ENCODE measurements around the gene TMEM238.

TMEM238 gene

GRCh38 chr19:55369653-55370304 lies 14.3 kb downstream of the TMEM238 start:
- no peak for TF ChIP-seq TAF1 (IDR thresholded peaks at IDR 0.05; ENCODE audit: low read depth, low read length)
- no peak for TF ChIP-seq POU2F2 (IDR thresholded peaks at IDR 0.05; ENCODE audit: low read depth, low read length)
- TF ChIP-seq PAX5 (IDR thresholded peaks at IDR 0.05; ENCODE audit: insufficient read depth, low read length, severe bottlenecking): no peak
- TF ChIP-seq POLR2A (IDR thresholded peaks at IDR 0.05; ENCODE audit: low read depth, low read length): no peak
- TF ChIP-seq POLR2AphosphoS5 (IDR thresholded peaks at IDR 0.05; ENCODE audit: low read depth, low read length): no peak
- no peak for TF ChIP-seq SPI1 (IDR thresholded peaks at IDR 0.05; ENCODE audit: low read depth, low read length)
- DNase-seq (ENCODE audit: insufficient read length, low spot score): no peak
- no peak for FAIRE-seq

DNA sequence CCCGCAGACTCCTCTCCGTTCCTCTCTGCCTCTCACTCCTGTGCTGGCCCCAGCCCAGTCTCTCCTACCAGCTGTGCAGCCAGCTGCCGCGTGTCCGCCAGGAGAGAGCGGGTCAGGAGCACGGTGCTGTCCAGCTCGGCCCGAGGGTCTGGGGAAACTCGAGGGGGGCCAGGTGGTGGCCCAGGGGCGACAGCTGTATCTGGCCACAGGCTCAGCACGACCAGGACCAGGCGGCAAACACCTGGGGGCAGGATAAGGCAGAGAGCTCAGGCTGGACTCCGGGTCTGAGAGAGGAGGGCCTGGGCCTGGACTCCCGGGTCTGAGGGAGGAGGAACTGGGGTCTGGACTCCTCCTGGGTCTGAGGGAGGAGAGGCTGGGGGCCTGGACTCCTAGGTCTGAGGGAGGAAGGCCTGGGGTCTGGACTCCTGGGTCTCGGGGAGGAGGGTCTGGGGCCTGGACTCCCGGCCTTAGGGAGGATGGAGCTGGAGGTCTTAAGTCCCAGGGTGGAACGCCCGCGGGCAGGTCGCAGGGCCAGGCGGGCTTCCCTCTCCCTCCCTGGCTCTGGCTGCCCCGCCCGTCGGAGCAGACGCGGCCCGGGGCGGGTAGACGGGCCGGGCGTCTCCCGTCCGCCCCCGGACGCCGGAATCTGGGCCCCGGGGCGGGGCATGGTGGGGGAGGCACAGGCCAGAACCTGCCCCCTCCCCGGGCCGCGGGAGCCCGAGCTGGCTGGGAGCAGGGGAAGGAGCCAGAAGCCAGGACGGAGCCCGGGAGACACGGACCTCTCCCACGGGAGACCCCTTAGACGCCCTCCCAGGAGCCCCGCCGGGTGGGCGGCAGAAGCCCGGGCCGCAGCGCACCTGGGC lies 15.2 kb downstream of the TMEM238 start:
- FAIRE-seq (no peak), DNase-seq (ENCODE audit: insufficient read length, low spot score) (no peak)
- TF ChIP-seq PAX5 (IDR thresholded peaks at IDR 0.05; ENCODE audit: insufficient read depth, low read length, severe bottlenecking) (no peak), SPI1 (IDR thresholded peaks at IDR 0.05; ENCODE audit: low read depth, low read length) (no peak), POLR2AphosphoS5 (IDR thresholded peaks at IDR 0.05; ENCODE audit: low read depth, low read length) (no peak), POLR2A (IDR thresholded peaks at IDR 0.05; ENCODE audit: low read depth, low read length) (no peak)

DNA sequence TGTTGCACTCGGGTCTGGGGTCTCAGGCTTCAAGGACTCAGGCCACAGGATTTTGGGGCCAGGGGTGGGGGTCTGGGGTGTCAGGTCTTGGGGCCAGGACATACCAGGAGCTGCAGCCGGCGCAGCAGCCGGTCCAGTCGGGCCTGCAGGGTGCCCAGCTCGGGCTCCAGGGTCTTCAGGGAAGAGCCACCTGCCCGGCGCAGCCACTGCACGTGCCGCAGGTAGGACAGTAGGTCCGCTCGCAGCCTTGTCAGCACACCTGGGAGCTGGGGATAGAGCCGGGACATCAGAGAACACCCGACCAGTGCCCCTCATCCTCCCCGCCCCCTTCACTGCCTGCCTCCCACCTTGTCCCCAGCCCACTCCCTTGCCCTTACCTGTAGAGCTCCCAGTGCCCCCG lies 16.0 kb downstream of the TMEM238 start:
- FAIRE-seq (no peak), DNase-seq (ENCODE audit: insufficient read length, low spot score) (no peak)
- TF ChIP-seq POLR2AphosphoS5 (IDR thresholded peaks at IDR 0.05; ENCODE audit: low read depth, low read length) (no peak), POLR2A (IDR thresholded peaks at IDR 0.05; ENCODE audit: low read depth, low read length) (no peak), SPI1 (IDR thresholded peaks at IDR 0.05; ENCODE audit: low read depth, low read length) (no peak), POU2F2 (IDR thresholded peaks at IDR 0.05; ENCODE audit: low read depth, low read length) (no peak), TAF1 (IDR thresholded peaks at IDR 0.05; ENCODE audit: low read depth, low read length) (no peak), PAX5 (IDR thresholded peaks at IDR 0.05; ENCODE audit: insufficient read depth, low read length, severe bottlenecking) (no peak)

- FAIRE-seq: no peak
- no peak for DNase-seq (ENCODE audit: insufficient read length, low spot score)
- no peak for TF ChIP-seq POU2F2 (IDR thresholded peaks at IDR 0.05; ENCODE audit: low read depth, low read length)
- no peak for TF ChIP-seq SPI1 (IDR thresholded peaks at IDR 0.05; ENCODE audit: low read depth, low read length)
Observed at GRCh38 chr19:55366790-55367189, 17.3 kb downstream of the TMEM238 start.

GRCh38 chr19:55365964-55366363 lies 18.1 kb downstream of the TMEM238 start:
- DNase-seq (ENCODE audit: insufficient read length, low spot score) (no peak), FAIRE-seq (no peak)
- no peak for TF ChIP-seq PAX5 (IDR thresholded peaks at IDR 0.05; ENCODE audit: insufficient read depth, low read length, severe bottlenecking)
- TF ChIP-seq POU2F2 (IDR thresholded peaks at IDR 0.05; ENCODE audit: low read depth, low read length): no peak
- TF ChIP-seq POLR2AphosphoS5 (IDR thresholded peaks at IDR 0.05; ENCODE audit: low read depth, low read length): no peak
- no peak for TF ChIP-seq SPI1 (IDR thresholded peaks at IDR 0.05; ENCODE audit: low read depth, low read length)
- TF ChIP-seq TAF1 (IDR thresholded peaks at IDR 0.05; ENCODE audit: low read depth, low read length): no peak
- TF ChIP-seq POLR2A (IDR thresholded peaks at IDR 0.05; ENCODE audit: low read depth, low read length): no peak

GRCh38 chr19:55365245-55365644 lies 18.8 kb downstream of the TMEM238 start:
- no peak for TF ChIP-seq POLR2A (IDR thresholded peaks at IDR 0.05; ENCODE audit: low read depth, low read length)
- TF ChIP-seq POU2F2 (IDR thresholded peaks at IDR 0.05; ENCODE audit: low read depth, low read length): no peak
- no peak for TF ChIP-seq PAX5 (IDR thresholded peaks at IDR 0.05; ENCODE audit: insufficient read depth, low read length, severe bottlenecking)
- no peak for TF ChIP-seq TAF1 (IDR thresholded peaks at IDR 0.05; ENCODE audit: low read depth, low read length)
- TF ChIP-seq SPI1 (IDR thresholded peaks at IDR 0.05; ENCODE audit: low read depth, low read length): no peak
- TF ChIP-seq POLR2AphosphoS5 (IDR thresholded peaks at IDR 0.05; ENCODE audit: low read depth, low read length): no peak
- no peak for FAIRE-seq
- no peak for DNase-seq (ENCODE audit: insufficient read length, low spot score)

- TF ChIP-seq SPI1 (IDR thresholded peaks at IDR 0.05; ENCODE audit: low read depth, low read length) (no peak), POLR2AphosphoS5 (IDR thresholded peaks at IDR 0.05; ENCODE audit: low read depth, low read length) (no peak), PAX5 (IDR thresholded peaks at IDR 0.05; ENCODE audit: insufficient read depth, low read length, severe bottlenecking) (no peak), POLR2A (IDR thresholded peaks at IDR 0.05; ENCODE audit: low read depth, low read length) (no peak), POU2F2 (IDR thresholded peaks at IDR 0.05; ENCODE audit: low read depth, low read length) (no peak), TAF1 (IDR thresholded peaks at IDR 0.05; ENCODE audit: low read depth, low read length) (no peak)
- FAIRE-seq: no peak
Observed at GRCh38 chr19:55362990-55363716, 20.9 kb downstream of the TMEM238 start, which contains the start of gene GARIN5B. TSS of gene GARIN5B (minus strand) at chr19:55363260. CDS start at chr19:55363066, 194 bp downstream.

GRCh38 chr19:55362174-55362989 lies 21.7 kb downstream of the TMEM238 start:
- FAIRE-seq (no peak), DNase-seq (ENCODE audit: insufficient read length, low spot score) (no peak)
- TF ChIP-seq TAF1 (IDR thresholded peaks at IDR 0.05; ENCODE audit: low read depth, low read length): no peak
- TF ChIP-seq POLR2A (IDR thresholded peaks at IDR 0.05; ENCODE audit: low read depth, low read length): no peak
- TF ChIP-seq POU2F2 (IDR thresholded peaks at IDR 0.05; ENCODE audit: low read depth, low read length): no peak
- no peak for TF ChIP-seq POLR2AphosphoS5 (IDR thresholded peaks at IDR 0.05; ENCODE audit: low read depth, low read length)
- TF ChIP-seq SPI1 (IDR thresholded peaks at IDR 0.05; ENCODE audit: low read depth, low read length): no peak
- no peak for TF ChIP-seq PAX5 (IDR thresholded peaks at IDR 0.05; ENCODE audit: insufficient read depth, low read length, severe bottlenecking)

More at GRCh38 chr19:55362990-55363716, 20.9 kb downstream of the TMEM238 start, which contains the start of gene GARIN5B:
- DNase-seq (ENCODE audit: insufficient read length, low spot score): no peak
